GM18526 (cell line): Measurements from ENCODE around the gene DPYSL5.

ENCODE experiments used
- POLR2A ChIP-seq: IDR thresholded peaks from 3 replicates; pipeline ENCODE4 v1.6.1; 2011; ENCODE audit not compliant: insufficient read length; ENCODE audit errors: extremely low read depth

The DPYSL5 gene

GRCh38 chr2:26901326-26902183, 53.6 kb downstream of the DPYSL5 start:
- TF ChIP-seq POLR2A: no peak

GRCh38 chr2:26903676-26904075, 55.7 kb downstream of the DPYSL5 start:
- no peak for TF ChIP-seq POLR2A

DNA sequence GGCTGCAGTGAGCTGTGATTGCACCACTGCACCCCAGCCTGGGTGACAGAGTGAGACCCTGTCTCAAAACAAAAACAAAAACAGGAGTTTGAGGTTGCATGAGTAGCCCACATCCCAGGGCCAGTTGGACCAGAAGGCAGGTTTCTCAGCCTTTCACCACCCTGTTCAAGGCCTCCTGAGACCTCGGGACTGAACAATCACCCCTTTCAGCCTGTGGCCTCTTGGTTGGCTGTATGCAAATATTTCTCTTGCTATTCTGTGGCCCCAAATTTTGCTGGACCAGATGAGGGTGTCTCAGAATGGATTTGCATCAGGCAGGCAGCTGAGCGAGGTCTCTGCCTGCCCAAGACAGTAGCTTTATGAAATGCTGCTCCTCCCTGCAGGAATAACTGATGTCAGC, 56.9 kb downstream of the DPYSL5 start:
- no peak for TF ChIP-seq POLR2A

GRCh38 chr2:26905341-26906198, 57.6 kb downstream of the DPYSL5 start:
- no peak for TF ChIP-seq POLR2A

GRCh38 chr2:26907416-26907815, 59.5 kb downstream of the DPYSL5 start:
- no peak for TF ChIP-seq POLR2A

GRCh38 chr2:26910176-26910575, 62.2 kb downstream of the DPYSL5 start:
- no peak for TF ChIP-seq POLR2A

DNA sequence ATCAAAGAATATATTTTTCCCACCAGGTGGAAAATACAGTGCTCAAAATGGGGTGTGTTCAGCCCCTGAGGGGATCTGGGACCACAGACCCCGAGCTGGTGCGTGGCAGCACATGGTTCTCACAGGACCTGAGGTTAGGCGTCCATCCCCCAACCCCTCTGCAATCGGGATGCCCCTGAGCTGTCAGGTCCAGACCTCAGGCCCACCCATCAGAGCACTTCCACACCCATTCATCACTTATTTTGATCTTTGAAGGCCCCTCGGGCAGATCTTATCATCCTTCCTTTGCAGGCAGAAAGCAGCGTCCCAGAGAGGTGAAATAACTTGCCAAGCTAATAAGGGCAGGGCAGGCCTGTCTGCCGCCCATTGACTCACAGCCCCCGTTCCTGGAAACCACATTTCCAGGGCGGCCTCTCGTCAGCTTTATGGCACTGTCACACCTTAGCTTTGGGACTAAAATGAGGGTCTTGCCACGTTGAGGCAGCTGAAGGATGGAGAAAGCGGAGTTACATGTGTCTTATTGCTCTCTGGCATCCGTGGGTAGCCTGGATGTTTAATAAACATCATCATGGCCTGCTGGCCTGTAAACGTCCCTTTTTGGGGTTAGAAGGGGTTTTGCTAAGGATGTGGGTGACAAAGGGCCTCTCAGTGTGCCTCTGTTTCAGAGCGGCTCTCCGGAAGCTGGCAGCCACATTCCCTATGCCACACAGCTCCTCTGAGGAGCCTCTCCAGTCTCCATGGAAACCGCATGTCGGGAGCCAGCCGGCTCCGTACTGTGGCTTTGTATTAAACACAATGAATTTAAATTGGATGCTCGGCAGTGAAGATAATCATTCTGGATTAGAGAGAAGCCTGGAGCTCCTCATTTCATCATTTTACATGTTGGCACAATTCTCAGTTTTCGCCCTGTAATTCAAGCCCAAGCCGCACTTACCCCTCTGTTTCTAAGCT, 64.3 kb downstream of the DPYSL5 start:
- TF ChIP-seq POLR2A: no peak

DNA sequence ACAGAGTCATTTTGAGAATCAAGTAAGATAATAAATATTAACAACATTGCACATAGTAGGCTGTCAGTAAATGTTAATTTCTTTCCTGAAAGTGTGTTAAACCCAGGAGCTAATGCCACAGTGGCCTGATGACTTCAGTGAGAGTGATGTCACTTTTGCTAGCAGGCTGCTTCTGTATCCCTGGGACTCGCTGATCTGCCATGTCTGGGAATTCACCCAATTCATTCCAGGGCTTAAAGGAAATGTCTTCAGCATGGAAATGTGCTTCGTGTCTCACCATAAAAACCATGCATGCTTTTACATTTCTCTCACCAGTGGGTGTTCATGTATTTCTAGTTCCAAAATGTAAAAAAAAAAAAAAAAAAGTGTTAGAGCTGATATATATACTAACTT, 65.7 kb downstream of the DPYSL5 start:
- no peak for TF ChIP-seq POLR2A

- TF ChIP-seq POLR2A: no peak
Measured at GRCh38 chr2:26913999-26914658, 66.2 kb downstream of the DPYSL5 start.

DNA sequence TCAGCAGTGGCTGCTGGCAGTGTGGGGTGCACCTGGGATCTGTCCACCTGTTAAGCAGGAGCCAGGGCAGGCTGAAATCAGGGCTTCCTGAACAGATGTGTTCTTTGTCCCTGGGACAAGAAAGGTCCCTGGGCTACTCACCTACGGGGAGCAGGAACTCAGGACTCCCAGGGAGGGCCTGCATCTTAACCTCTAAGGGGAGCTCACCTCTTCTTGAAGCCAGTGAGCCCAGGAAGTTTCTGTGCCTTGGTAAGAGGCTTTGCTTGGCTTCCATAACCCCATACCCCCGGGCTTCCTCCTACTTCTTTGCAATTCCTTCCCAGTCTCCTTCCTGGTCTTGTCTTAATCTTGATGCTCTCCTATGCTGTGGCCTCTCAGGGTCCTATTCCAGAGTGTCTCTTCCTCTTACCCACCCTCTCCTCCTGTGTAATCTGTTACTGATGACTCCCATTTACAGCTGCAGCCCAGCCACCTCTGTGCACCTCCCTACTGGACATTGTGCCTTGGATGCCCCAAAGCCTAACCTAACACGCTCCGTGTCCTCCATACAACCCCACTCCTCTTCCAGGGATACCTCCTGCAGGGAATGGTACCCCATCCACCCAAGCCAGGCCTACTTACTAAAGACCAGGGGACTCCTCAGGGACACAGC, 66.9 kb downstream of the DPYSL5 start:
- no peak for TF ChIP-seq POLR2A

GRCh38 chr2:26915316-26915715, 67.4 kb downstream of the DPYSL5 start:
- TF ChIP-seq POLR2A: no peak

DNA sequence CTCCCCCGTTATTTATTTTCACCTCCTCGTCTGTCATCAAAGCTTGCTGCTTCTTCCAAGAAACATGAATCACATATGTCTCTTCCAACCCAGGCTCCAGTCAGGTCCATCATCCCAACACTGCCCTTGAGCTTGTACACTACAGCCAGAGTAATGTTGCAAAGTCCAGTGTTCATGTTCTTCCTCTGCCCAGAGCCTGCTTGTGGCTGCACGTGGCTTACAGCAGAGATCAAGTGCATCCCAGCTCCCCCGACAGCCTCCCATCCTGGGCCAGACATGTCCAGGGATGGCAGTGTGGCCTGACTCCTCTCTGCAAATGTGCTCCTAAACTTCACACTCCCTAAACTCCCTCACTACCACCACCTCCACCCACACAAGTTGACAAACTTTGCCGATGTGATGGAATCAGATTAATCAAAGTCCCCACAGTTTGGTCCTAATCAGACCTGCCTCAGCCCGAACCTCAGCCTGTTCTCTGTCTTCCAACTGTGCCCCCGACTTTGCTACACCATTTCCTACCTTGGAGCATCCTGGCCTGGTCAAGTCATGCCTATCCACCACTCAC, 68.3 kb downstream of the DPYSL5 start:
- no peak for TF ChIP-seq POLR2A

DNA sequence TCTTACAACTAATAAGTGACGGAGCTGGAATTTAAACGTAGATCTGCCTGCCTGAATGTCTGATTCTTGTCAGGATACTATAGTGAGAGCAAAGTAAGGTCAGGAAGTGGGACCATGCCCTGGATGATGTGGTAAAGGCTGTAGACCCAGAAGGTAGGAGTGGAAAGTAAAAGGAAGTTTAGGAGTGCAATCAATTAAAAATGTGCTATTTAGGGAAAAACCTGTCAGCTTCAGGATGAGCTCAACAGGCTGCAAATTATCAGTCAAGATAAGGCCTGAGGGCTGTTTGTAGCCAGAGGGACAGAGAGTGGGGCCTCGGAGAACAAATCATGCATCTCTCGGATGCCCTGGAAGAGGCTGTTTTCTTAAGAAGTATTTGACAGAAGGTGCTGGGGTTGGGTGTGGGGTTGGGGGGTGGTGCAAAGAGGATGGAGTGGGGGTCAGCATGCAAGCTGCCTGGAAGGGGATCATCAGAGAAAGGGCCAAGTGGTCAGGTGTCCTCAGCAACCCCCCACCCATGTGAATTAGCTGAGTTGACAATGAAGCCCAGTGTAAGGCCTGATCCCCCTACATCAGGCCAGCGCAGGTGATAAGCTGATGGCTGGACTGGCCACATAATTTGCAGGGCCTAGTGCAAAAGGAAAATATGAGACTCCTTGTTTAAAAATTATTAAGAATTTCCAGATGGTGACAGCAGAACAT, 69.4 kb downstream of the DPYSL5 start:
- TF ChIP-seq POLR2A: no peak
